PFSK-1 (cell line): ENCODE measurements around the gene TMIE.

ENCODE experiments used
- FOXP2 ChIP-seq: optimal IDR thresholded peaks from 2 replicates; pipeline ENCODE3; 2011; ENCODE audit warnings: borderline replicate concordance, control low read depth, inconsistent platforms; ENCODE audit not compliant: insufficient read depth; ENCODE audit errors: extremely low read length, extremely low read depth
- POLR2AphosphoS5 ChIP-seq: IDR thresholded peaks from 2 replicates; pipeline ENCODE4 v1.6.1; 2012; ENCODE audit warnings: low read depth, mild to moderate bottlenecking, control low read depth, low read length, moderate library complexity
- REST ChIP-seq, 2 experiments: IDR thresholded peaks; 2 replicates each; pipeline versions ENCODE4 v1.6.1 to v1.8.0; 2011 to 2012; ENCODE audit warnings: low read depth in 2 of 2, low read length in 2 of 2, control low read depth in 1 of 2, inconsistent platforms in 1 of 2, mild to moderate bottlenecking in 1 of 2, moderate library complexity in 1 of 2; ENCODE audit not compliant: insufficient read depth in 1 of 2
- SIN3A ChIP-seq: IDR thresholded peaks from 2 replicates; pipeline ENCODE4 v1.6.1; 2012; ENCODE audit warnings: mild to moderate bottlenecking, low read length, moderate library complexity, borderline replicate concordance; ENCODE audit not compliant: insufficient read depth
- TAF1 ChIP-seq: IDR thresholded peaks from 2 replicates; pipeline ENCODE4 v1.6.1; 2012; ENCODE audit warnings: low read length, control low read depth, borderline replicate concordance; ENCODE audit not compliant: insufficient read depth

The TMIE gene

GRCh38 chr3:46685446-46685845 lies 15.7 kb upstream of the TMIE start:
- no peak for TF ChIP-seq SIN3A
- no peak for TF ChIP-seq POLR2AphosphoS5
- TF ChIP-seq FOXP2 = no peak
- no peak for TF ChIP-seq TAF1
- no peak for TF ChIP-seq REST (IDR thresholded peaks at IDR 0.05; ENCODE audit: insufficient read depth in 1 of 2, low read depth in 2 of 2, low read length in 2 of 2)

- no peak for TF ChIP-seq REST (IDR thresholded peaks at IDR 0.05; ENCODE audit: insufficient read depth in 1 of 2, low read depth in 2 of 2, low read length in 2 of 2)
- TF ChIP-seq TAF1 = no peak
- no peak for TF ChIP-seq FOXP2
- no peak for TF ChIP-seq POLR2AphosphoS5
- no peak for TF ChIP-seq SIN3A
Measured at GRCh38 chr3:46690798-46691197, 10.4 kb upstream of the TMIE start.

GRCh38 chr3:46692566-46692990 lies 8.6 kb upstream of the TMIE start:
- no peak for TF ChIP-seq TAF1
- no peak for TF ChIP-seq POLR2AphosphoS5
- no peak for TF ChIP-seq SIN3A
- no peak for TF ChIP-seq FOXP2
- TF ChIP-seq REST (IDR thresholded peaks at IDR 0.05; ENCODE audit: insufficient read depth in 1 of 2, low read depth in 2 of 2, low read length in 2 of 2) = no peak

- no peak for TF ChIP-seq TAF1
- no peak for TF ChIP-seq POLR2AphosphoS5
- no peak for TF ChIP-seq SIN3A
- TF ChIP-seq FOXP2 = no peak
- TF ChIP-seq REST (IDR thresholded peaks at IDR 0.05; ENCODE audit: insufficient read depth in 1 of 2, low read depth in 2 of 2, low read length in 2 of 2) = no peak
Measured at GRCh38 chr3:46693038-46693891, 7.9 kb upstream of the TMIE start, which contains the start of gene ALS2CL. Gene ALS2CL, minus strand, starts transcription at chr3:46693679. Its CDS starts 4,239 bp downstream, at chr3:46689440.

- TF ChIP-seq POLR2AphosphoS5 (no peak), REST (IDR thresholded peaks at IDR 0.05; ENCODE audit: insufficient read depth in 1 of 2, low read depth in 2 of 2, low read length in 2 of 2) (no peak)
Measured at GRCh38 chr3:46693892-46694226, 7.3 kb upstream of the TMIE start.
